Stomach (tissue), 9 donors: ENCODE results near the gene PRR18. TPM values are rescaled to one million over a fixed set of nuclear protein-coding genes. Genes with fewer than 3 reads are reported as not detected.

Experiments
- DNase-seq, 2 donors: peaks; one replicate each; pipeline versions ENCODE4 v3.0.0 to v3.0.0-alpha.2; 2013 to 2019
- H3K27ac ChIP-seq, 5 donors: fragments of 200-600 bp in 4 of 5; sonication (generic) in 4 of 5; one replicate each; pipeline ENCODE4 v1.5.1; 2013 to 2019; ENCODE audit warnings: mild to moderate bottlenecking in 1 of 5, moderate library complexity in 1 of 5
- H3K27me3 ChIP-seq, 3 donors: fragments of 200-600 bp; sonication (generic); one replicate each; pipeline ENCODE4 v1.5.1; 2017 to 2019; ENCODE audit warnings: mixed run types in 1 of 3
- H3K36me3 ChIP-seq, 4 donors: fragments of 200-600 bp; sonication (generic); 1 replicate in 3 of 4; 2 replicates in 1 of 4; pipeline ENCODE4 v1.5.1; 2016 to 2019
- H3K4me1 ChIP-seq, 4 donors: fragments of 200-600 bp; sonication (generic); one replicate each; pipeline ENCODE4 v1.5.1; 2016 to 2019
- H3K4me3 ChIP-seq, 4 donors: fragments of 200-600 bp; sonication (generic) in 3 of 4; one replicate each; pipeline ENCODE4 v1.5.1; 2016 to 2019; ENCODE audit warnings: mild to moderate bottlenecking in 1 of 4
- H3K9me3 ChIP-seq, 4 donors: fragments of 200-600 bp; sonication (generic); one replicate each; pipeline ENCODE4 v1.5.1; 2016 to 2019
- EP300 ChIP-seq: sonication (generic); formaldehyde crosslinking; IDR thresholded peaks from one replicate; pipeline ENCODE4 v1.6.1; 2017; ENCODE audit warnings: antibody characterized with exemption
- POLR2A ChIP-seq, 4 donors: fragments of 450-650 bp; IDR thresholded peaks; one replicate each; pipeline ENCODE4 v1.6.1; 2016; ENCODE audit warnings: antibody characterized with exemption in 4 of 4, control low read depth in 2 of 4, mild to moderate bottlenecking in 1 of 4, moderate library complexity in 1 of 4
- POLR2AphosphoS5 ChIP-seq, 3 donors: sonication (generic); formaldehyde crosslinking; IDR thresholded peaks; one replicate each; pipeline ENCODE4 v1.6.1; 2016; ENCODE audit warnings: antibody characterized with exemption in 3 of 3
- WGBS, 5 donors: extraction: QIAGEN DNeasy Blood & Tissue Kit in 3 of 5; methylation state at CpG; one replicate each; pipeline versions ENCODE4 v1.1.5 to v1.1.7; 2013 to 2018; 5-methylcytosine and 5-hydroxymethylcytosine counted together
- intact Hi-C: fragments of 100-400 bp; cut with DNase I; formaldehyde crosslinking; loops from one replicate; pipeline ENCODE4 v1.15.1; 2023; ENCODE audit warnings: low total_unique reads
- polyA plus RNA-seq, 3 donors: library from polyadenylated mRNA; stranded (reverse); fragments of 200-250 nt; gene quantifications; one replicate each; pipeline ENCODE4 v1.2.3, GENCODE V29; 2013
- total RNA-seq, 5 donors: library from RNA; depleted of rRNA; stranded (reverse); fragments of >200 nt; gene quantifications; one replicate each; pipeline versions ENCODE4 v1.1.0 to v1.2.3, GENCODE V29; 2014 to 2016
- TF ChIP-seq, protein P1 (sequence below), 7 experiments: fragments of 450-650 bp in 4 of 7; fragments of 200-600 bp in 3 of 7; sonication (generic) in 3 of 7; IDR thresholded peaks; one replicate each; pipeline ENCODE4 v1.5.1; 2016 to 2019; ENCODE audit warnings: antibody characterized with exemption in 7 of 7, control low read depth in 2 of 7, mild to moderate bottlenecking in 1 of 7
- donor health status: healthy with polysubstance abuse.
- donor health status: Bipolar disorder and iron deficiency.
- donor health status: healthy.

Gene PRR18
- total and polyA plus RNA-seq, 8 donors: 0.18 TPM; not detected in 7

GRCh38 chr6:166259296-166259977 is 48.8 kb downstream of the PRR18 start:
- Histone ChIP-seq H3K9me3 (no peaks in the 10 kb centered on the region), H3K27ac (peak overlapping the region; percentile 35 to 82 (median 49)), H3K4me3 (no peak overlapping the region), H3K36me3 (no peaks in the 10 kb centered on the region), H3K27me3 (peaks cover 0 to 33% (median 3%) of the 10 kb centered on the region in 3 donors), H3K4me1 (no peaks in the 10 kb centered on the region)
- DNase-seq: no peak
- intact Hi-C loops: no loop called here
- no peak for TF ChIP-seq EP300
- TF ChIP-seq POLR2AphosphoS5 (IDR thresholded peaks at IDR 0.05): no peak
- TF ChIP-seq POLR2A (IDR thresholded peaks at IDR 0.05): no peak
- TF ChIP-seq, protein P1, sequence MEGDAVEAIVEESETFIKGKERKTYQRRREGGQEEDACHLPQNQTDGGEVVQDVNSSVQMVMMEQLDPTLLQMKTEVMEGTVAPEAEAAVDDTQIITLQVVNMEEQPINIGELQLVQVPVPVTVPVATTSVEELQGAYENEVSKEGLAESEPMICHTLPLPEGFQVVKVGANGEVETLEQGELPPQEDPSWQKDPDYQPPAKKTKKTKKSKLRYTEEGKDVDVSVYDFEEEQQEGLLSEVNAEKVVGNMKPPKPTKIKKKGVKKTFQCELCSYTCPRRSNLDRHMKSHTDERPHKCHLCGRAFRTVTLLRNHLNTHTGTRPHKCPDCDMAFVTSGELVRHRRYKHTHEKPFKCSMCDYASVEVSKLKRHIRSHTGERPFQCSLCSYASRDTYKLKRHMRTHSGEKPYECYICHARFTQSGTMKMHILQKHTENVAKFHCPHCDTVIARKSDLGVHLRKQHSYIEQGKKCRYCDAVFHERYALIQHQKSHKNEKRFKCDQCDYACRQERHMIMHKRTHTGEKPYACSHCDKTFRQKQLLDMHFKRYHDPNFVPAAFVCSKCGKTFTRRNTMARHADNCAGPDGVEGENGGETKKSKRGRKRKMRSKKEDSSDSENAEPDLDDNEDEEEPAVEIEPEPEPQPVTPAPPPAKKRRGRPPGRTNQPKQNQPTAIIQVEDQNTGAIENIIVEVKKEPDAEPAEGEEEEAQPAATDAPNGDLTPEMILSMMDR (IDR thresholded peaks at IDR 0.05): no peak
- 66 to 82% (median 79%) methylated on average over 17 to 20 of the region's 20 CpGs for WGBS, 5 donors

DNA sequence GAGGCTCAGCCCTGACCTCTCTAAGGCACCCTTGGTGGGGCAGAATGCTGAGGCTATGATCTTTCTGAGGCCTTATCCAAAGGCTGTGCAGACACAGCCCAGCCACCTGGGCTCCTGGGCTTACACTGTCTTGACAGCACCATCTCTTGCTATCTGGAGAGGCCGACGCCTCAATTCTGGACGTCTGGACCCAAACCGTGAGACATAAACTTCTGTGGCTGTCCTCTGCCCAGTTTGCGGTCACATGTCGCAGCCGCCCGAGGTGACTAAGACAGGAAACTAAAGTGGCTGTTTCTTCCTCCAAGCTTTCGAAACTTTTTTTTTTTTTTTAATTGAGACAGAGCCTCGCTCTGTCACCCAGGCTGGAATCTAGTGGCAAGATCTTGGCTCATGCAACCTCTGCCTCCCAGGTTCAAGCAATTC is 49.3 kb downstream of the PRR18 start:
- intact Hi-C loops: no loop called here
- DNase-seq: no peak
- H3K27me3 ChIP-seq: peaks cover 0 to 38% (median 9%) of the 10 kb centered on the region in 3 donors
- H3K36me3 ChIP-seq: no peaks in the 10 kb centered on the region
- H3K9me3 ChIP-seq: no peaks in the 10 kb centered on the region
- peaks cover 1 to 5% (median 2%) of the 10 kb centered on the region in 4 donors for H3K4me1 ChIP-seq
- peak overlapping the region; percentile 35 to 82 (median 59) for H3K27ac ChIP-seq
- 59 to 79% (median 69%) methylated on average over 10 of the region's 10 CpGs for WGBS, 5 donors
- no peak for TF ChIP-seq EP300
- no peak for TF ChIP-seq POLR2A (IDR thresholded peaks at IDR 0.05)
- TF ChIP-seq POLR2AphosphoS5 (IDR thresholded peaks at IDR 0.05): no peak
- TF ChIP-seq, protein P1 (IDR thresholded peaks at IDR 0.05): no peak
- no peak overlapping the region for H3K4me3 ChIP-seq

DNA sequence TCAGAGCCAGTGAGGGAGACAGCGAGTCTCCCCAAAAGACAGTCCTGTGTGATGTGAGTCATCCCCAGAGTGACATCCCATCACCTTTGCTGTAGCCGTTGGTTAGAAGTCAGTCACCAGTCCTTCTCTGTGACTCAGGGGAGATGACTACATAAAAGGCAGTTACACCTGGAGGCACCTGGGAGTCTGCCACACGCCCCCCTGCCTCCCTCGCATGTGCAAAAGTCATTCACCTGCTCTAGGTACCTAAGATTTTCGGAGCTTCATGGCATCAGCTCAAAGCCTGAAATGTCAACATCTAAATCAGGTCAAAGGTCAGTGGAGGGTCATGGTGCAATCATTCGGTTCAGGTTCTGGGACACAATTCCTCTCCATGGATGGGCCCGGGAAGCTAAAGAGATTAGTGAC is 50.3 kb downstream of the PRR18 start:
- intact Hi-C loops: no loop called here

More for the DNA sequence above, 50.3 kb downstream of the PRR18 start:
- no peaks in the 10 kb centered on the region for H3K9me3 ChIP-seq
- H3K4me1 ChIP-seq: peaks cover 8 to 14% (median 10%) of the 10 kb centered on the region in 4 donors
- no peak overlapping the region for H3K4me3 ChIP-seq
- peak overlapping the region in 2 of 5 donors; percentile 39 to 70 for H3K27ac ChIP-seq
- H3K27me3 ChIP-seq: peaks cover 0 to 46% (median 18%) of the 10 kb centered on the region in 3 donors
- no peak for TF ChIP-seq EP300
- no peaks in the 10 kb centered on the region for H3K36me3 ChIP-seq
- WGBS, 5 donors: 49 to 67% (median 58%) methylated on average over 7 of the region's 7 CpGs
- no peak for DNase-seq

Other genes starting within 250 kb of the PRR18 start
- gene TBXT, start 140.5 kb downstream of the PRR18 start, total RNA-seq: not detected
- not detected for gene TBXT, start 140.5 kb downstream of the PRR18 start, polyA plus RNA-seq
- gene SFT2D1, start 34.2 kb upstream of the PRR18 start, total RNA-seq: 10 to 100 TPM in 3 of 5 donors, 1 to 10 TPM in 2; 4.7 to 96.8 (median 44.6) TPM
- 10 to 100 TPM; 37.7 to 59.3 (median 44.4) TPM for gene SFT2D1, start 34.2 kb upstream of the PRR18 start, polyA plus RNA-seq
- gene MPC1, start 74.5 kb upstream of the PRR18 start, total RNA-seq: 100 to 1,000 TPM in 1 of 5 donors, 10 to 100 TPM in 4; 48.4 to 120 (median 88.1) TPM
- gene MPC1, start 74.5 kb upstream of the PRR18 start, polyA plus RNA-seq: 100 to 1,000 TPM in 2 of 3 donors, 10 to 100 TPM in 1; 64.7 to 188 (median 155) TPM